ENCODE data around the gene ZNF365.

The ZNF365 gene, protein sequence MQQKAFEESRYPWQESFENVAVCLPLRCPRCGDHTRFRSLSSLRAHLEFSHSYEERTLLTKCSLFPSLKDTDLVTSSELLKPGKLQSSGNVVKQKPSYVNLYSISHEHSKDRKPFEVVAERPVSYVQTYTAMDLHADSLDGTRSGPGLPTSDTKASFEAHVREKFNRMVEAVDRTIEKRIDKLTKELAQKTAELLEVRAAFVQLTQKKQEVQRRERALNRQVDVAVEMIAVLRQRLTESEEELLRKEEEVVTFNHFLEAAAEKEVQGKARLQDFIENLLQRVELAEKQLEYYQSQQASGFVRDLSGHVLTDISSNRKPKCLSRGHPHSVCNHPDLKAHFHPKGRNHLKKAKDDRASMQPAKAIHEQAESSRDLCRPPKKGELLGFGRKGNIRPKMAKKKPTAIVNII

DNA sequence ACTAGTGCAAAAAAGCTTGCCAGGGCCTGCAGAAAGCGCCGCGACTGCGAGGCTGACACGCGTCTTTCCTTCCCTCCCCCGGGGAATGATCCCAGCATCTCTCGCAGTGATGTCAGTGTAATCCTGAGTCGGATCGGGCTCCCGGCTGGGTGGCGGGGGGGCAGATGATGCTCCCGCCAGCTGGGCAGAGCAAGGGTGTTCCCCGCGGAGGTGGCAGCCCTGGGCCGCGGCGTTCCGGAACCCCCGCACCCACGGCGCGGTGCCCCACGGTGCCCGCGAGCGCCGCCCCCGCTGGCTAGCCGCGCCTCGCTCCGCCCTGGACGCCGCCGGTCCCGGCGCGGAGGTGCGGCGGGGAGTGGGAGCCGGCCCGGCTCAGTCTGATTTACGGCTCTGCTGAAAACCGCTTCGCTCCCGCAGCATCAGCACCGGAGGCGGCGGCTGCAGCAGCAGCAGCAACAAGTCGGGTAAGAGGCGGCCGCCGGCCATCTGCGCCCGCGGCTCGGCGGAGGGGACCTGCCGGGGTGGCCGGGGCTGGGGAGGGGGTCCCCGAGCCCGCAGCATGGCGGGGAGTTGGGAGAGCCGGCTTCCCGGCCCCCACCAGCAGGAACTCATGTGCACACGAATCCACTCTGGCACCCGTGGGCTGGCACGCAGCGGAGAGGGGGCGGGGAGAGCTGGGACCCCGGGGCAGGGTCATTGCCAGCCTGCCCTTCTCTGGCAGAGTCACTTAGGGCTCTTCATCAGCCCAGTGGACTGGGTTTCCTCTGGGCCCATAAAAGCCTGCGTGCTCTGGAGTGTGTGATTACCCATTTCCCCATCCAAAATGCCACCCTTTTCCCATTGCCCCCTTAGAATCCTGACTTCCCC, at the start of gene ZNF365:
Gene ZNF365, plus strand, starts transcription at position 375 of the 867 bp plus-strand sequence. CDS start 1,825 bp downstream, outside the sequence.
- no peaks in the 10 kb centered on the region for H3K27me3 ChIP-seq (ENCODE audit: insufficient read depth, low read depth)
- H3K4me2 ChIP-seq: peak within 1 kb of the TSS; percentile 17; the same call in 1 of the 2 replicates
- peak within 1 kb of the TSS; percentile 52 for H2AFZ ChIP-seq (ENCODE audit: low read depth)
- H3K36me3 ChIP-seq (ENCODE audit: insufficient read depth): no peaks in the 10 kb centered on the region
- H3K4me1 ChIP-seq (ENCODE audit: low read depth, poor library complexity, severe bottlenecking): no peaks in the 10 kb centered on the region
- H4K20me1 ChIP-seq (ENCODE audit: insufficient read depth): no peaks in the 10 kb centered on the region
- H3K4me3 ChIP-seq (IDR thresholded peaks at IDR 0.05; ENCODE audit: insufficient read depth, low read depth, low read length): no peak within 1 kb of the TSS
- no peaks in the 10 kb centered on the region for H3K79me2 ChIP-seq (ENCODE audit: insufficient read depth, low read depth)
- H3K9ac ChIP-seq: no peak within 1 kb of the TSS
- TF ChIP-seq, protein P1, sequence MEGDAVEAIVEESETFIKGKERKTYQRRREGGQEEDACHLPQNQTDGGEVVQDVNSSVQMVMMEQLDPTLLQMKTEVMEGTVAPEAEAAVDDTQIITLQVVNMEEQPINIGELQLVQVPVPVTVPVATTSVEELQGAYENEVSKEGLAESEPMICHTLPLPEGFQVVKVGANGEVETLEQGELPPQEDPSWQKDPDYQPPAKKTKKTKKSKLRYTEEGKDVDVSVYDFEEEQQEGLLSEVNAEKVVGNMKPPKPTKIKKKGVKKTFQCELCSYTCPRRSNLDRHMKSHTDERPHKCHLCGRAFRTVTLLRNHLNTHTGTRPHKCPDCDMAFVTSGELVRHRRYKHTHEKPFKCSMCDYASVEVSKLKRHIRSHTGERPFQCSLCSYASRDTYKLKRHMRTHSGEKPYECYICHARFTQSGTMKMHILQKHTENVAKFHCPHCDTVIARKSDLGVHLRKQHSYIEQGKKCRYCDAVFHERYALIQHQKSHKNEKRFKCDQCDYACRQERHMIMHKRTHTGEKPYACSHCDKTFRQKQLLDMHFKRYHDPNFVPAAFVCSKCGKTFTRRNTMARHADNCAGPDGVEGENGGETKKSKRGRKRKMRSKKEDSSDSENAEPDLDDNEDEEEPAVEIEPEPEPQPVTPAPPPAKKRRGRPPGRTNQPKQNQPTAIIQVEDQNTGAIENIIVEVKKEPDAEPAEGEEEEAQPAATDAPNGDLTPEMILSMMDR (conservative IDR thresholded peaks at IDR 0.05; ENCODE audit: low read depth, low read length): no peak
- no peak within 1 kb of the TSS for H3K27ac ChIP-seq

DNA sequence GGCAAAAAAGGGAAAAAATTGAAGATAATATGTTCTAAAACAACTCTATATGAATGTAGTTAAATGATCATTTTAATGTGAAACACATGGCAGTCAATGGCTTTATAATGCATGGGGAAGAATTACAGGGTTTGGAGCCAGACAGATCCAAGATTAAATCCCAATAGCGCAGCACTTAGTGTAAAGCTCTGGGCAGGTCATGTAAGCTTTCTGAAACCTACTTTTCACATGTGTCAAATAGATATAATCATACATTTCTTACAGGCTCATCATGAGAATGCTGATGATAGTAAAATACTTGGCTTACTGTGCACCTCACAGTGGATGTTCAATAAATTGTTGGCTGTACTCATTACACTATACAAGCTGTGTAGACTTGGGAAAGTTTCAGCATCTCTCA, 48.0 kb upstream of the ZNF365 start:
- no peak overlapping the region for H3K4me2 ChIP-seq
- no peak overlapping the region for H3K9ac ChIP-seq
- H3K36me3 ChIP-seq (ENCODE audit: insufficient read depth): no peaks in the 10 kb centered on the region
- H4K20me1 ChIP-seq (ENCODE audit: insufficient read depth): no peaks in the 10 kb centered on the region
- no peak overlapping the region for H3K4me3 ChIP-seq (IDR thresholded peaks at IDR 0.05; ENCODE audit: insufficient read depth, low read depth, low read length)
- H3K79me2 ChIP-seq (ENCODE audit: insufficient read depth, low read depth): no peaks in the 10 kb centered on the region
- H3K4me1 ChIP-seq (ENCODE audit: low read depth, poor library complexity, severe bottlenecking): peaks cover 23% of the 10 kb centered on the region
- H3K27ac ChIP-seq: no peak overlapping the region
- no peak overlapping the region for H2AFZ ChIP-seq (ENCODE audit: low read depth)
- TF ChIP-seq, protein P1 (conservative IDR thresholded peaks at IDR 0.05; ENCODE audit: low read depth, low read length): no peak
- no peaks in the 10 kb centered on the region for H3K27me3 ChIP-seq (ENCODE audit: insufficient read depth, low read depth)

DNA sequence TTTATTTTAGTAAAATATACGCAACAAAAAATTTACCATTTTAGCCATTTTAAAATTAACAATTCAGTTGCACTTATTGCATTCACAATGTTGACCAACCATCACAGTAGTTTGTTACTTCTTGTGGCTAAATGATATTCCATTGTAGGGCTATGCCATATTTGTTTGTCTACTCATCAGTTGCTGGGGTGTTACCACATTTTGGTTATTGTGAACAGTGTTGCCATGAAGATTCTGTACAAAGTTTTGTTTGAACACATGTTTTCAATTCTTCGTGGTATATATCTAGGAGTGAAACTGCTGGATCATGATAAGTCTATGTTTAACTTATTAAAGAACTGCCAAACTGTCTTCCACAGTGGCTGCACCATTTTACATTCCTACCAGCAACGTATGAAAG, 46.3 kb upstream of the ZNF365 start:
- peak overlapping the region; percentile 31; the same call in 1 of the 2 replicates for H3K4me2 ChIP-seq
- H2AFZ ChIP-seq (ENCODE audit: low read depth): no peak overlapping the region
- no peaks in the 10 kb centered on the region for H4K20me1 ChIP-seq (ENCODE audit: insufficient read depth)
- H3K27me3 ChIP-seq (ENCODE audit: insufficient read depth, low read depth): no peaks in the 10 kb centered on the region
- TF ChIP-seq, protein P1 (conservative IDR thresholded peaks at IDR 0.05; ENCODE audit: low read depth, low read length): no peak
- peaks cover 24% of the 10 kb centered on the region for H3K4me1 ChIP-seq (ENCODE audit: low read depth, poor library complexity, severe bottlenecking)
- H3K9ac ChIP-seq: no peak overlapping the region
- H3K36me3 ChIP-seq (ENCODE audit: insufficient read depth): no peaks in the 10 kb centered on the region
- no peak overlapping the region for H3K4me3 ChIP-seq (IDR thresholded peaks at IDR 0.05; ENCODE audit: insufficient read depth, low read depth, low read length)
- H3K79me2 ChIP-seq (ENCODE audit: insufficient read depth, low read depth): no peaks in the 10 kb centered on the region
- no peak overlapping the region; the same call in 1 of the 2 replicates for H3K27ac ChIP-seq

DNA sequence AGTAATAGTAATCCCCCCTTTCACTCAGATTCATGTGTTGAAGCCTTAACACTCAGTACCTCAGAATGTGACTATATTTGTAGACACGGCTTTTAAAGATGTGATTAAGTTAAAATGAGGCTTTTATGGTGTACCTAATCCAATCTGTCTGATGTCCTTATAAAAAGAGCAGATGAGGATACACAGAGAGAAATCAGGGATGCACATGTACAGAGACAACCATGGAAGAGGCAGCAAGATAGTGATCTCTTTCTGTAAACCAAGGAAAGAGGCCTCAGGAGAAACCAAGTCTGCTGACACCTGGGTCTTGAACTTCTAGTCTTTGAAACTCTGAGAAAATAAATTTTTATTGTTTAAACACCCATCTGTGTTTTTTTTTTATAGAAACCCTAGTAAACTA, 44.0 kb upstream of the ZNF365 start:
- 0 out of 2 replicates have a peak overlapping the region, but pooled peaks have one; percentile 16 for H3K4me2 ChIP-seq
- H3K4me3 ChIP-seq (IDR thresholded peaks at IDR 0.05; ENCODE audit: insufficient read depth, low read depth, low read length): no peak overlapping the region
- TF ChIP-seq, protein P1 (conservative IDR thresholded peaks at IDR 0.05; ENCODE audit: low read depth, low read length): no peak
- H3K79me2 ChIP-seq (ENCODE audit: insufficient read depth, low read depth): no peaks in the 10 kb centered on the region
- no peak overlapping the region for H3K27ac ChIP-seq
- peaks cover 24% of the 10 kb centered on the region for H3K4me1 ChIP-seq (ENCODE audit: low read depth, poor library complexity, severe bottlenecking)
- no peak overlapping the region for H2AFZ ChIP-seq (ENCODE audit: low read depth)
- no peak overlapping the region for H3K9ac ChIP-seq
- no peaks in the 10 kb centered on the region for H3K27me3 ChIP-seq (ENCODE audit: insufficient read depth, low read depth)
- H3K36me3 ChIP-seq (ENCODE audit: insufficient read depth): no peaks in the 10 kb centered on the region
- no peaks in the 10 kb centered on the region for H4K20me1 ChIP-seq (ENCODE audit: insufficient read depth)

All from KMS-11 (cell line).